LNCaP clone FGC (cell line): ENCODE data around the gene SNX32.

Experiments
- DNase-seq: peaks from one replicate; pipeline ENCODE4 v3.0.0-alpha.2; 2011; ENCODE audit warnings: low read depth
- H3K4me3 ChIP-seq: 2 replicates; pipeline ENCODE4 v1.5.1; 2011; ENCODE audit warnings: mild to moderate bottlenecking, low read depth, low read length, control low read depth
- TF ChIP-seq, protein P1 (sequence below): IDR thresholded peaks from 2 replicates; pipeline ENCODE4 v1.5.1; 2012; ENCODE audit warnings: mild to moderate bottlenecking; ENCODE audit not compliant: control insufficient read depth, insufficient read depth; ENCODE audit errors: extremely low read depth

The SNX32 gene

GRCh38 chr11:65862941-65863888, 29.5 kb downstream of the SNX32 start:
- TF ChIP-seq, protein P1, sequence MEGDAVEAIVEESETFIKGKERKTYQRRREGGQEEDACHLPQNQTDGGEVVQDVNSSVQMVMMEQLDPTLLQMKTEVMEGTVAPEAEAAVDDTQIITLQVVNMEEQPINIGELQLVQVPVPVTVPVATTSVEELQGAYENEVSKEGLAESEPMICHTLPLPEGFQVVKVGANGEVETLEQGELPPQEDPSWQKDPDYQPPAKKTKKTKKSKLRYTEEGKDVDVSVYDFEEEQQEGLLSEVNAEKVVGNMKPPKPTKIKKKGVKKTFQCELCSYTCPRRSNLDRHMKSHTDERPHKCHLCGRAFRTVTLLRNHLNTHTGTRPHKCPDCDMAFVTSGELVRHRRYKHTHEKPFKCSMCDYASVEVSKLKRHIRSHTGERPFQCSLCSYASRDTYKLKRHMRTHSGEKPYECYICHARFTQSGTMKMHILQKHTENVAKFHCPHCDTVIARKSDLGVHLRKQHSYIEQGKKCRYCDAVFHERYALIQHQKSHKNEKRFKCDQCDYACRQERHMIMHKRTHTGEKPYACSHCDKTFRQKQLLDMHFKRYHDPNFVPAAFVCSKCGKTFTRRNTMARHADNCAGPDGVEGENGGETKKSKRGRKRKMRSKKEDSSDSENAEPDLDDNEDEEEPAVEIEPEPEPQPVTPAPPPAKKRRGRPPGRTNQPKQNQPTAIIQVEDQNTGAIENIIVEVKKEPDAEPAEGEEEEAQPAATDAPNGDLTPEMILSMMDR = no peak
- no peak overlapping the region for H3K4me3 ChIP-seq
- no peak for DNase-seq

DNA sequence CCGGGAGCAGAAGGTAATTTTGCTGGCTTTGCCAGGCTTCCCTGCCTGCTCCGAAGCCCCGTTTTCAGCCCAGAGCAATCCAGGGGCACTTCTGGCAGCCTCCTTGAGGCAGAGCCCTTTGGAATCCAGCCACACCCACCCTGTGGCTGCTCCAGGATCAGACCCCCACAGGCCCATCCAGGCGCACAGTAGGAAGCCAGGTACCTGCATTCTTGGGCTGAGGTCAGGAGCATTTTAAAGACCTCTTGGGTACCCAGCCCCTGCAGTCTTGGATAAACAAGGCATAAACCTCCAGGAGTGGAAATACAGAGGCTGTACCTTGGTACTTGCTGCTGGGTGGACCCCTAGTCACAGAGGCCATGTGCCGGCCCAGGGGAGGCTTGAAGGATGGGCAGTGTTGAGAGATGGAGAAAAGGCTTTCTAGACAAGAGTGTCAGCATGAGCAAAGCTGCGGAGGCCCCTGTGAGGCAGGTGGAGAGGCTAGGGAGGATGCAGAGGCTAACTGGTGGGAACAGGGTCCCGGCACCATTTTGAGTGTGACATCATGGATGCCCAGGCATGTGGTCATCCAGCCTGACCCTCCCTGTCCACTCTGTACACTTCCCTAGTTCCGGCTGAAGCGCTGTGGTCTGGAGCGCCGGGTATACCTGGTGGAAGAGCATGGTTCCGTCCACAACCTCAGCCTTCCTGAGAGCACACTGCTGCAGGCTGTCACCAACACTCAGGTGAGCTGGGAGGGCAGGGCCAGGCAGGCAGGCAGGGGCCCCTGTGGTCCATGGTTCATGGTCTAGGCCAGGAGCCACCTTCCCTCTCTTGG, 30.3 kb downstream of the SNX32 start:
- TF ChIP-seq, protein P1 = no peak
- no peak for DNase-seq

GRCh38 chr11:65864706-65865471, 31.1 kb downstream of the SNX32 start:
- no peak overlapping the region for H3K4me3 ChIP-seq
- TF ChIP-seq, protein P1 = no peak
- no peak for DNase-seq

More for the DNA sequence above, 30.3 kb downstream of the SNX32 start:
- no peak overlapping the region for H3K4me3 ChIP-seq

GRCh38 chr11:65865550-65866172, 31.9 kb downstream of the SNX32 start:
- no peak overlapping the region for H3K4me3 ChIP-seq
- TF ChIP-seq, protein P1 = no peak

GRCh38 chr11:65866509-65867283, 32.9 kb downstream of the SNX32 start:
- DNase-seq = no peak

More at GRCh38 chr11:65865550-65866172, 31.9 kb downstream of the SNX32 start:
- DNase-seq = no peak

More at GRCh38 chr11:65866509-65867283, 32.9 kb downstream of the SNX32 start:
- TF ChIP-seq, protein P1 = no peak
- no peak overlapping the region for H3K4me3 ChIP-seq
